ENCODE measurements around the gene TBC1D21. TPM values are rescaled to one million over a fixed set of nuclear protein-coding genes. Genes with fewer than 3 reads are reported as not detected.

The TBC1D21 gene
- total RNA-seq, 2 experiments from 2014 or later, result not detected

DNA sequence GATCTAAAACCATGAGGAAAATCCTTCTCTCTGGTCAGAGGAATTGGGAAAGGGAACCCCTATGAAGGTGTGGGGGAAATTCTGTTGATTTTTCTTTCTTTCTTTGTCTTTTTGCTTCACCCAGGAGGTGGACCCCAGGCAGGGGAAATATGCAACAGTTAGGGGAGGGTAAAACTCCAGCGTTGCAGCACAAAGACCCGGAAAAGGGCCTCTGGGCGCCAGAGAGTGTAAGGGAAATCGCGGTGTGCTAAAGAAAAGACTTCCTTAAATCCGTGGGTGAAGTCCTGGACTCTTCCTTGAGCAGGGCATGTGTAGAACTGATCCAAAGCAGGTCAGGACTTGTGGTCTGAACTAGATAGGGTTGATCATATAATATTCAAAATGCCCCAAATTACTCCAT is 11.1 kb upstream of the TBC1D21 start:
- no peak for DNase-seq
- Mint-ChIP-seq H3K4me1 (ENCODE audit: low read depth) (peaks cover 18% of the 10 kb centered on the region), H3K27me3 (peaks cover 22% of the 10 kb centered on the region), H3K36me3 (ENCODE audit: low read depth) (no peaks in the 10 kb centered on the region), H3K4me3 (no peak overlapping the region), H3K9me3 (no peaks in the 10 kb centered on the region), H3K27ac (no peak overlapping the region)
- H3K36me3 ChIP-seq (ENCODE audit: insufficient read depth, low read length), result no peaks in the 10 kb centered on the region
- peak overlapping the region in 1 of 2 donors; percentile 11 for H3K27ac ChIP-seq (ENCODE audit: low read depth in 1 of 2, low read length in 2 of 2)
- no peaks in the 10 kb centered on the region for H3K9me3 ChIP-seq (ENCODE audit: control insufficient read depth in 1 of 2, insufficient read depth in 1 of 2, low read length in 2 of 2)
- peaks cover 3 to 21% of the 10 kb centered on the region in 2 experiments for H3K27me3 ChIP-seq (ENCODE audit: control insufficient read depth in 1 of 2, insufficient read depth in 2 of 2, low read length in 2 of 2)
- ChIA-PET POLR2A (no interaction called here), CTCF (no interaction called here)
- ATAC-seq (ENCODE audit: poor library complexity), result no peak
- TF ChIP-seq, protein P1, sequence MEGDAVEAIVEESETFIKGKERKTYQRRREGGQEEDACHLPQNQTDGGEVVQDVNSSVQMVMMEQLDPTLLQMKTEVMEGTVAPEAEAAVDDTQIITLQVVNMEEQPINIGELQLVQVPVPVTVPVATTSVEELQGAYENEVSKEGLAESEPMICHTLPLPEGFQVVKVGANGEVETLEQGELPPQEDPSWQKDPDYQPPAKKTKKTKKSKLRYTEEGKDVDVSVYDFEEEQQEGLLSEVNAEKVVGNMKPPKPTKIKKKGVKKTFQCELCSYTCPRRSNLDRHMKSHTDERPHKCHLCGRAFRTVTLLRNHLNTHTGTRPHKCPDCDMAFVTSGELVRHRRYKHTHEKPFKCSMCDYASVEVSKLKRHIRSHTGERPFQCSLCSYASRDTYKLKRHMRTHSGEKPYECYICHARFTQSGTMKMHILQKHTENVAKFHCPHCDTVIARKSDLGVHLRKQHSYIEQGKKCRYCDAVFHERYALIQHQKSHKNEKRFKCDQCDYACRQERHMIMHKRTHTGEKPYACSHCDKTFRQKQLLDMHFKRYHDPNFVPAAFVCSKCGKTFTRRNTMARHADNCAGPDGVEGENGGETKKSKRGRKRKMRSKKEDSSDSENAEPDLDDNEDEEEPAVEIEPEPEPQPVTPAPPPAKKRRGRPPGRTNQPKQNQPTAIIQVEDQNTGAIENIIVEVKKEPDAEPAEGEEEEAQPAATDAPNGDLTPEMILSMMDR (IDR thresholded peaks at IDR 0.05), result no peak
- no peak overlapping the region for H3K4me3 ChIP-seq (ENCODE audit: low read length)
- H3K4me1 ChIP-seq (ENCODE audit: insufficient read depth, low read length), result no peaks in the 10 kb centered on the region
- intact Hi-C loops (cut with DNase I, micrococcal nuclease), result no loop called here

GRCh38 chr15:73865379-73865778 is 8.0 kb upstream of the TBC1D21 start:
- Histone ChIP-seq H3K9me3 (ENCODE audit: control insufficient read depth in 1 of 2, insufficient read depth in 1 of 2, low read length in 2 of 2) (no peaks in the 10 kb centered on the region), H3K27me3 (ENCODE audit: control insufficient read depth in 1 of 2, insufficient read depth in 2 of 2, low read length in 2 of 2) (peaks cover 17 to 23% of the 10 kb centered on the region in 2 experiments), H3K4me1 (ENCODE audit: insufficient read depth, low read length) (no peaks in the 10 kb centered on the region), H3K36me3 (ENCODE audit: insufficient read depth, low read length) (no peaks in the 10 kb centered on the region), H3K27ac (ENCODE audit: low read depth in 1 of 2, low read length in 2 of 2) (no peak overlapping the region), H3K4me3 (ENCODE audit: low read length) (no peak overlapping the region)
- TF ChIP-seq, protein P1 (IDR thresholded peaks at IDR 0.05), result no peak
- ChIA-PET CTCF (interaction anchor here (0.8 kb wide), 1 partner anchor 9 kb away, joined by 3 read pairs; no protein-coding TSS in a partner anchor), POLR2A (no interaction called here)
- no peak overlapping the region for H3K27ac Mint-ChIP-seq
- H3K36me3 Mint-ChIP-seq (ENCODE audit: low read depth), result no peaks in the 10 kb centered on the region
- ATAC-seq (ENCODE audit: poor library complexity), result no peak
- no peak overlapping the region for H3K4me3 Mint-ChIP-seq
- peaks cover 20% of the 10 kb centered on the region for H3K27me3 Mint-ChIP-seq
- intact Hi-C loops (cut with DNase I, micrococcal nuclease), result no loop called here
- peaks cover 18% of the 10 kb centered on the region for H3K4me1 Mint-ChIP-seq (ENCODE audit: low read depth)
- no peak for DNase-seq
- no peaks in the 10 kb centered on the region for H3K9me3 Mint-ChIP-seq

GRCh38 chr15:73865904-73866303 is 7.5 kb upstream of the TBC1D21 start:
- Histone ChIP-seq H3K36me3 (ENCODE audit: insufficient read depth, low read length) (no peaks in the 10 kb centered on the region), H3K27ac (ENCODE audit: low read depth in 1 of 2, low read length in 2 of 2) (no peak overlapping the region), H3K4me1 (ENCODE audit: insufficient read depth, low read length) (no peaks in the 10 kb centered on the region), H3K27me3 (ENCODE audit: control insufficient read depth in 1 of 2, insufficient read depth in 2 of 2, low read length in 2 of 2) (peaks cover 19 to 21% of the 10 kb centered on the region in 2 experiments), H3K4me3 (ENCODE audit: low read length) (no peak overlapping the region), H3K9me3 (ENCODE audit: control insufficient read depth in 1 of 2, insufficient read depth in 1 of 2, low read length in 2 of 2) (no peaks in the 10 kb centered on the region)
- peak; percentile 64 for ATAC-seq (ENCODE audit: poor library complexity)
- POLR2A ChIA-PET, result no interaction called here
- Mint-ChIP-seq H3K36me3 (ENCODE audit: low read depth) (no peaks in the 10 kb centered on the region), H3K27me3 (peaks cover 25% of the 10 kb centered on the region), H3K27ac (no peak overlapping the region), H3K4me1 (ENCODE audit: low read depth) (peaks cover 18% of the 10 kb centered on the region), H3K9me3 (no peaks in the 10 kb centered on the region), H3K4me3 (no peak overlapping the region)
- peak in 2 of 14 experiments; percentile 12 to 16 for DNase-seq
- intact Hi-C loops (cut with DNase I, micrococcal nuclease), result no loop called here
- CTCF ChIA-PET, result interaction anchor here (0.8 to 1.3 kb wide), 2 partner anchors 8 to 62 kb away, joined by 3 read pairs; no protein-coding TSS in a partner anchor
- TF ChIP-seq, protein P1 (IDR thresholded peaks at IDR 0.05), result no peak

Measured in CD4-positive, alpha-beta T cell (primary cell).